Neural progenitor cell (in vitro differentiated cells): ENCODE data around the gene CNOT3. TPM values are rescaled to one million over a fixed set of nuclear protein-coding genes. Genes with fewer than 3 reads are reported as not detected.

Experiments
- DNase-seq: peaks from one replicate; pipeline ENCODE4 v3.0.0-alpha.2; 2016; ENCODE audit warnings: low spot score
- H2AFZ ChIP-seq: fragments of 200-600 bp; sonication (generic); replicated peaks from 2 replicates; pipeline ENCODE4 v1.6.1; 2016; ENCODE audit warnings: antibody characterized with exemption
- H3F3A ChIP-seq: fragments of 200-600 bp; sonication (generic); 2 replicates; pipeline ENCODE4 v1.6.1; 2016; ENCODE audit warnings: antibody characterized with exemption, low read depth
- H3K27ac ChIP-seq: fragments of 200-600 bp; sonication (generic); 2 replicates; pipeline ENCODE4 v1.5.1; 2016; ENCODE audit warnings: mild to moderate bottlenecking
- H3K27me3 ChIP-seq: fragments of 200-600 bp; sonication (generic); 2 replicates; pipeline ENCODE4 v1.6.1; 2016; ENCODE audit warnings: mild to moderate bottlenecking, moderate library complexity
- H3K36me3 ChIP-seq: fragments of 200-600 bp; sonication (generic); 2 replicates; pipeline ENCODE4 v1.5.1; 2016
- H3K4me1 ChIP-seq: fragments of 200-600 bp; sonication (generic); 2 replicates; pipeline ENCODE4 v1.6.1; 2016; ENCODE audit warnings: mixed run types
- H3K4me2 ChIP-seq: fragments of 200-600 bp; sonication (generic); 2 replicates; pipeline ENCODE4 v1.6.1; 2016
- H3K4me3 ChIP-seq: fragments of 200-600 bp; sonication (generic); 2 replicates; pipeline ENCODE4 v1.5.1; 2016
- H3K79me2 ChIP-seq: fragments of 200-600 bp; sonication (generic); 2 replicates; pipeline ENCODE4 v1.6.1; 2016; ENCODE audit warnings: low read depth
- H3K9ac ChIP-seq: fragments of 200-600 bp; sonication (generic); 2 replicates; pipeline ENCODE4 v1.6.1; 2016
- H3K9me3 ChIP-seq: fragments of 200-600 bp; sonication (generic); 2 replicates; pipeline ENCODE4 v1.5.1; 2016; ENCODE audit warnings: low read depth
- H4K20me1 ChIP-seq: fragments of 200-600 bp; sonication (generic); 2 replicates; pipeline ENCODE4 v1.6.1; 2016; ENCODE audit warnings: low read depth
- H3K27ac Mint-ChIP-seq: 3 replicates; pipeline ENCODE4 v1.8.0; 2021; ENCODE audit warnings: mixed read lengths
- H3K27me3 Mint-ChIP-seq: 2 replicates; pipeline ENCODE4 v1.8.0; 2022; ENCODE audit warnings: low read depth, mild to moderate bottlenecking, inconsistent platforms, moderate library complexity, mixed read lengths; ENCODE audit not compliant: insufficient read depth
- H3K36me3 Mint-ChIP-seq: 3 replicates; pipeline ENCODE4 v1.8.0; 2021; ENCODE audit warnings: mixed read lengths
- H3K4me1 Mint-ChIP-seq: 3 replicates; pipeline ENCODE4 v1.8.0; 2021; ENCODE audit warnings: mixed read lengths
- H3K4me3 Mint-ChIP-seq: 3 replicates; pipeline ENCODE4 v1.8.0; 2021; ENCODE audit warnings: mild to moderate bottlenecking, moderate library complexity, mixed read lengths
- H3K9me3 Mint-ChIP-seq: 3 replicates; pipeline ENCODE4 v1.8.0; 2020; ENCODE audit warnings: mixed read lengths
- CTCF ChIP-seq: fragments of 200-600 bp; sonication (generic); IDR thresholded peaks from 2 replicates; pipeline ENCODE4 v1.5.1; 2017; ENCODE audit warnings: antibody characterized with exemption, mild to moderate bottlenecking
- EZH2 ChIP-seq: fragments of 200-600 bp; sonication (generic); IDR thresholded peaks from 2 replicates; pipeline ENCODE4 v1.6.1; 2017; ENCODE audit warnings: antibody characterized with exemption, mild to moderate bottlenecking, moderate library complexity
- EZH2phosphoT487 ChIP-seq: fragments of 200-600 bp; sonication (generic); IDR thresholded peaks from 2 replicates; pipeline ENCODE4 v1.6.1; 2017; ENCODE audit warnings: antibody characterized with exemption
- total RNA-seq: library from RNA; depleted of rRNA; stranded (reverse); fragments of >200 nt; gene quantifications from 2 replicates; pipeline ENCODE4 v1.2.3, GENCODE V29; 2015; ENCODE audit warnings: low replicate concordance

The CNOT3 gene
- total RNA-seq, 1 donor from 2014 or later: 29.4 TPM

- peaks cover 9% of the 10 kb centered on the region for H3K79me2 ChIP-seq
- H3K4me2 ChIP-seq: no peak overlapping the region
- Mint-ChIP-seq H3K9me3 (peaks cover 4% of the 10 kb centered on the region), H3K4me3 (no peak overlapping the region), H3K4me1 (peaks cover 17% of the 10 kb centered on the region), H3K27ac (no peak overlapping the region), H3K27me3 (peaks cover 11% of the 10 kb centered on the region), H3K36me3 (peaks cover 16% of the 10 kb centered on the region)
- no peak overlapping the region for H3K9ac ChIP-seq
- no peaks in the 10 kb centered on the region for H3K36me3 ChIP-seq
- no peaks in the 10 kb centered on the region for H3K27me3 ChIP-seq
- no peak overlapping the region for H3K27ac ChIP-seq
- H3K9me3 ChIP-seq: no peaks in the 10 kb centered on the region
- H3K4me1 ChIP-seq: peaks cover 4% of the 10 kb centered on the region
- no peak for DNase-seq
- peaks cover 24% of the 10 kb centered on the region for H4K20me1 ChIP-seq
- H3F3A ChIP-seq: peaks cover 50% of the 10 kb centered on the region
- H3K4me3 ChIP-seq: no peak overlapping the region
- H2AFZ ChIP-seq: no peak overlapping the region
- no peak for TF ChIP-seq CTCF
- TF ChIP-seq EZH2phosphoT487: no peak
- no peak for TF ChIP-seq EZH2
Measured at GRCh38 chr19:54156490-54156889, 18.9 kb downstream of the CNOT3 start.

GRCh38 chr19:54156953-54157352, 19.4 kb downstream of the CNOT3 start:
- TF ChIP-seq CTCF (no peak), EZH2phosphoT487 (no peak), EZH2 (no peak)
- DNase-seq: no peak
- Histone ChIP-seq H3K9ac (no peak overlapping the region), H3K36me3 (no peaks in the 10 kb centered on the region), H3K9me3 (no peaks in the 10 kb centered on the region), H3K4me2 (no peak overlapping the region), H3K27me3 (peaks cover 1% of the 10 kb centered on the region), H3K27ac (no peak overlapping the region), H4K20me1 (peaks cover 21% of the 10 kb centered on the region), H3K4me3 (no peak overlapping the region), H3K4me1 (peaks cover 4% of the 10 kb centered on the region), H3K79me2 (peaks cover 9% of the 10 kb centered on the region), H2AFZ (no peak overlapping the region), H3F3A (peaks cover 50% of the 10 kb centered on the region)
- Mint-ChIP-seq H3K4me1 (peaks cover 20% of the 10 kb centered on the region), H3K27ac (no peak overlapping the region), H3K9me3 (peaks cover 6% of the 10 kb centered on the region), H3K27me3 (peaks cover 11% of the 10 kb centered on the region), H3K36me3 (peaks cover 14% of the 10 kb centered on the region), H3K4me3 (peak overlapping the region; percentile 73)

GRCh38 chr19:54158812-54159351, 21.3 kb downstream of the CNOT3 start:
- H3K27ac ChIP-seq: no peak overlapping the region
- Mint-ChIP-seq H3K27ac (peak overlapping the region; percentile 55), H3K27me3 (peaks cover 10% of the 10 kb centered on the region), H3K4me3 (peak overlapping the region; percentile 99), H3K4me1 (peaks cover 22% of the 10 kb centered on the region), H3K9me3 (peaks cover 18% of the 10 kb centered on the region), H3K36me3 (peaks cover 19% of the 10 kb centered on the region)
- peaks cover 16% of the 10 kb centered on the region for H4K20me1 ChIP-seq
- peak overlapping the region; percentile 83 for H3K4me2 ChIP-seq
- DNase-seq: peak; percentile 27
- peaks cover 19% of the 10 kb centered on the region for H3K27me3 ChIP-seq
- peak overlapping the region; percentile 29 for H3K9ac ChIP-seq
- H3K36me3 ChIP-seq: no peaks in the 10 kb centered on the region
- no peaks in the 10 kb centered on the region for H3K9me3 ChIP-seq
- peaks cover 4% of the 10 kb centered on the region for H3K4me1 ChIP-seq
- TF ChIP-seq EZH2phosphoT487 (no peak), CTCF (no peak), EZH2 (no peak)
- H3K79me2 ChIP-seq: peaks cover 9% of the 10 kb centered on the region
- peaks cover 40% of the 10 kb centered on the region for H3F3A ChIP-seq
- H2AFZ ChIP-seq: peak overlapping the region; percentile 59
- H3K4me3 ChIP-seq: peak overlapping the region; percentile 69
